Measurements from ENCODE around the gene STPG2. TPM values are rescaled to one million over a fixed set of nuclear protein-coding genes. Genes with fewer than 3 reads are reported as not detected.

Gene STPG2
- total RNA-seq, 4 donors from 2014 or later: 0.24 to 0.56 (median 0.47) TPM; not detected in 1

DNA sequence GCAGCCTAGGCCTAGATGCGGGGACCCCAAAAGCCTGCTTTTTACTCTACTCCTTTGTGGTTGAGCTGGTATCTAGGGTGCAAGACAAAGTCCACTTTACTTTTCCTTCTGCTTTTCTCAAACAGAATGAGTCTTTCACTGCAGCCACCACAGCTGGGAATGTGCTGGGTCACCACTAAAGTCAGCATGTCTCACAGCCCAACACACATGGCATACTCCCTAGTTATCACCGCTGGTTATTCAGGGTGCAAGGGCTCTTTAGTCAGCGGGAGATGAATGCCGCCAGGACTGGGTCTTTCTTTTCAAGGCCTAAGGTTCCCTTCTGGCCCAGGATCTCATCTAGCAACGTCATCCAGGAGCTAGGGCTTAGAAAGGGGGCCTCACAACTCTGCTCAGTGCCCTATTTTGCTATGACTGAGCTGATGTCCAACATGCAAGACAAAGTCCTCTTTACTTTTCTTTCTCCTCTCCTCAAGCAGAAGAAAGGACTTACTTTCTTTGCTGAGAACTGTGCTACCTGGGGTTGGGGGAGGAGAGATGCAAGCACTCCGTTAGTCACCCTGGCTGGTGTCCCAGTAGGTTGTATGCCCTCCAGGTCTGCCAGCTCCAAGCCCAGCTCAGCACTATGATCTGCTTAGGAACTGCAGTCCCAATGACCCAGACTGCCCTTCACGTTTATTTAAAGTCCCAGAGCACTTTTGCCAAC is 22.9 kb upstream of the STPG2 start:
- no peak for ATAC-seq (ENCODE audit: low FRiP score)
- no peak for DNase-seq (ENCODE audit: low spot score)
- TF ChIP-seq, protein P1, sequence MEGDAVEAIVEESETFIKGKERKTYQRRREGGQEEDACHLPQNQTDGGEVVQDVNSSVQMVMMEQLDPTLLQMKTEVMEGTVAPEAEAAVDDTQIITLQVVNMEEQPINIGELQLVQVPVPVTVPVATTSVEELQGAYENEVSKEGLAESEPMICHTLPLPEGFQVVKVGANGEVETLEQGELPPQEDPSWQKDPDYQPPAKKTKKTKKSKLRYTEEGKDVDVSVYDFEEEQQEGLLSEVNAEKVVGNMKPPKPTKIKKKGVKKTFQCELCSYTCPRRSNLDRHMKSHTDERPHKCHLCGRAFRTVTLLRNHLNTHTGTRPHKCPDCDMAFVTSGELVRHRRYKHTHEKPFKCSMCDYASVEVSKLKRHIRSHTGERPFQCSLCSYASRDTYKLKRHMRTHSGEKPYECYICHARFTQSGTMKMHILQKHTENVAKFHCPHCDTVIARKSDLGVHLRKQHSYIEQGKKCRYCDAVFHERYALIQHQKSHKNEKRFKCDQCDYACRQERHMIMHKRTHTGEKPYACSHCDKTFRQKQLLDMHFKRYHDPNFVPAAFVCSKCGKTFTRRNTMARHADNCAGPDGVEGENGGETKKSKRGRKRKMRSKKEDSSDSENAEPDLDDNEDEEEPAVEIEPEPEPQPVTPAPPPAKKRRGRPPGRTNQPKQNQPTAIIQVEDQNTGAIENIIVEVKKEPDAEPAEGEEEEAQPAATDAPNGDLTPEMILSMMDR (IDR thresholded peaks at IDR 0.05): no peak

DNA sequence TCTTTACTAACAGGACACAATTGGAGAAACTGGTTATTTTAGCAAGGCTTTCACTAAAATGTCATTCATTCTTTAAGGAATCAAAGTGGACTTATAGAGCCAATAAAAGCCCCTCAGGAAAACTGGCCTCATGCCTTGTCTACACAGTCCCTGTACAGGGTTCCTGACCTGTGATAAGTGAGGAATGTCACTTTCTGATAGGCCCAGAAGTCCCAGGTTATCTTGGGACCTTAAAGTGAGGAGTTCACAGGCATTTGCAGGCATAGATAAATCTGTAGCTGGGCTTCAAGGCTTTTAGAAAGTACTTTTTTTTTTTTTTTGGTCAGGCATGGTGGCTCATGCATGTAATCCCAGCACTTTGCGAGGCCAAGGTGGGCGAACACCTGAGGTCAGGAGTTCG is 19.4 kb upstream of the STPG2 start:
- TF ChIP-seq, protein P1 (IDR thresholded peaks at IDR 0.05): no peak
- ATAC-seq (ENCODE audit: low FRiP score) (no peak), DNase-seq (ENCODE audit: low spot score) (no peak)

DNA sequence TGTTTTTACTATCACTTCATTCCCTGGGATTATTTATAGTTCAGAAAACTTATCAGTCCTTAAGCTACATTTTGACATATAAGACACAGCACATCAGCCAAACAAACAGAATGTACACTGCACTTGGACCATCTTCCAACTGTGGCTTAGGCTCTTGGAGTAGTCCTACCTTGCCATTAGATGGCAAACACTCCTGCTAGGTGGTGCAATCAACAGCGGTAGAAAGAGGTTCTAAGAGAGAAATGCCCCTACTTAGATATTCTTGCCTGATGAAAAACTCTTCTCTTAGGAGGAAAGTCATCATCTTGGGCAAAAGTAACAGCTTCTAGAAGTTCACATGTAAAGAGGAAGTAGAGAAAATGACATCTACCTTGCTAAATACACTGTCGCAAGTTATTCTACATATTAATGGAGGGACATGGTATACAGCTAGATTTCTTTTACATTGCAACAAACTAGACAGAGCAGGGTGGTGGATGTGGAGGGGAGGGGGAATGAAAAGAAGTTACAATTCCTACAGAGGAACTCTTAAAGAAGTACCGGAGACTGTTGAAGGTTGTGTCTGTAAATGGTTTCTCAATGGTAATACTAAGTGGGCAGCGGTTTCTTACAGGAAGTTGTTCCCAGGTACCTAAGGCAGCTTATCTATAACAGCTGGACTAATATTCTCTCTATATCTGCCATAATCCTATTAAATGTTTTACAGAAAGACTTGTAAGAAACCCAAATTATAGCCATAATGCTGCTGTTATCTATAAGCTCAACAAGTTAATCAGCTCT is 8.1 kb upstream of the STPG2 start:
- TF ChIP-seq, protein P1 (IDR thresholded peaks at IDR 0.05): no peak
- no peak for ATAC-seq (ENCODE audit: low FRiP score)
- no peak for DNase-seq (ENCODE audit: low spot score)

DNA sequence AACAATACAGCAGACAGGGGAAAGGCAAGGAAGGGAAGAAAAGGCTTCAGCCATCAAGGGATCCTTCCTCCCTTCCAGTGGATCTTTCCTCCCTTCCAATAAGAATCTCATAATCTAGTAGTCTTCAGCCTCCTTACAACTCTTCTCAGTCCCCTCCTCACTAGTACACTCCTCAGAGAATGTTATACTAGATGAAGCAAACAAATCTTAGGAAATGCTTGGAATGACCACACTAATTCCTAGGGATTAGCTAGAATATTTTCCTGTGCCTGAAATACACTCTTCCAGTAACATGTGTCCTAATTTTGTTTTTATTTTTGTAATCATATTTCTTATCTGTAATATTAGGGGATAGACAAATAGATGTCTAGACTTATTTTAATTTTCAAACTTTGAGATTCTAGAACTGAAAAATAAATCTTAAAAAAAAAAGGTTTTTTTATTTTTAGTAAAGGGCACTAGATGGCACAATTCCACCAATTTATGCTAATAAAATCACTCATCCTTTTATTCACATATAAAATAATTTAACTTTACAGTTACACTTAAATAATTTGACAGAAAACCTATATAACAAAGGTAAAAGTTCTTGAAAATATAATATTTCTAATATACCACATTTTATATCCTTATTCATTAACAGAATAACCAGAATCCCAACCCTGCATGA is 7.0 kb upstream of the STPG2 start:
- DNase-seq (ENCODE audit: low spot score) (no peak), ATAC-seq (ENCODE audit: low FRiP score) (no peak)
- TF ChIP-seq, protein P1 (IDR thresholded peaks at IDR 0.05): no peak

DNA sequence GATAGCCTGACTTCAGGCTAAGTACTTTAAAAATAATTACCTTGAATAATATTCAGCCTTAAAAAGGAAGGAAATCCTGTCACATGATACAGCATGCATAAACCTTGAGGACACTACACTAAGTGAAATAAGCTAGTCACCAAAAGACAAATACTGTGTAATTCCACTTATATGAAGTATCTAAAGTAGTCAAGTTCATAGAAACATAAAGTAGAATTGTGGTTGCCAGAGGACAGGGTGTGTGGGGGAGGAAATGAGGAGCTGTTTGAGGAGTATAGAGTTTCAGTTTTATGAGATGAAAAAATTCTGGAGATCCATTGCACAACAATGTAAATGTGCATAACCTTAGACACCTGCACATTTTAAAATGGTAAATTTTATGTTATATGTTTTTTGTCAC is 5.6 kb upstream of the STPG2 start:
- DNase-seq (ENCODE audit: low spot score) (no peak), ATAC-seq (ENCODE audit: low FRiP score) (no peak)
- TF ChIP-seq, protein P1 (IDR thresholded peaks at IDR 0.05): no peak

DNA sequence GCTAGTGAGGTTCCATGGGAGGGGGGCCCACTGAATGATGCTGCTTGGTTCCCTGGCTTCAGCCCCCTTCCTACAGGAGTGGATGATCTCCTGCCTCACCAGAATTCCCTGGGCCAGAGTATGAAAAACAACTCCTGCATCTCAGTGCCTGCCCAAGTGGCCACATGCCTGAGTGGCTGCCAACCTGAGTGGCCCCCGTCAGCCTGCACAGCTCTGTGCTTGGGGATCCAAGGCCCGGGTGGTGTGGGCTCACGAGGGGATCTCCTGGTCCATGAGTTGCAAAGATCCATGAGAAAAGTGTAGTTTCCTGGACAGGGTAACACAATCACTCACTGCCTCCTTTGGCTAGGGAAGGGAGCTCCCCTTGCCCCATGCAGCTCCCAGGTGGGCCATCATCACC is 17.1 kb downstream of the STPG2 start:
- DNase-seq (ENCODE audit: low spot score) (no peak), ATAC-seq (ENCODE audit: low FRiP score) (no peak)
- TF ChIP-seq, protein P1 (IDR thresholded peaks at IDR 0.05): no peak

All from omental fat pad (tissue), 4 donors.